K562 (cell line): ENCODE results near the gene SYN1.

ENCODE experiments used
- BRCA1 ChIP-seq, 2 experiments: fragments of 450-650 bp in 1 of 2; sonication (generic) in 1 of 2; formaldehyde crosslinking in 1 of 2; IDR thresholded peaks; 2 replicates each; pipeline versions ENCODE4 v1.5.0 to v1.6.1; 2017 to 2020; ENCODE audit warnings: mild to moderate bottlenecking in 1 of 2, missing genetic modification reagents in 1 of 2
- BRF2 ChIP-seq: IDR thresholded peaks from 3 replicates; pipeline ENCODE4 v1.6.1; 2011; ENCODE audit warnings: borderline replicate concordance, mild to moderate bottlenecking; ENCODE audit not compliant: insufficient read length, insufficient read depth
- CBX8 ChIP-seq: fragments of 200-600 bp; sonication (generic); IDR thresholded peaks from 2 replicates; pipeline ENCODE4 v1.6.1; 2012; ENCODE audit warnings: borderline replicate concordance, mixed run types, low read depth, mild to moderate bottlenecking, moderate library complexity, mixed read lengths, low read length, control low read depth, inconsistent platforms; ENCODE audit not compliant: poor library complexity, severe bottlenecking; ENCODE audit errors: extremely low read depth
- POLR2A ChIP-seq: fragments of 450-650 bp; conservative IDR thresholded peaks from 2 replicates; pipeline ENCODE4 v1.6.1; 2016
- ZBTB1 ChIP-seq: sonication (generic); formaldehyde crosslinking; IDR thresholded peaks from 2 replicates; pipeline ENCODE4 v1.8.1; 2023; ENCODE audit warnings: missing genetic modification reagents, low read depth, mild to moderate bottlenecking, borderline replicate concordance
- TF ChIP-seq, protein P1 (sequence below): fragments of 250-450 bp; sonication (Bioruptor Pico); IDR thresholded peaks from 2 replicates; pipeline ENCODE4 v1.5.0; 2020; ENCODE audit warnings: mild to moderate bottlenecking, borderline replicate concordance
- TF ChIP-seq, protein P2 (sequence below): sonication (generic); formaldehyde crosslinking; IDR thresholded peaks from 2 replicates; pipeline ENCODE4 v1.8.0; 2023; ENCODE audit warnings: mild to moderate bottlenecking, missing genetic modification reagents
- TF ChIP-seq, protein P3 (sequence below): fragments of 150-350 bp; IDR thresholded peaks from 2 replicates; pipeline ENCODE4 v1.6.1; 2014; ENCODE audit warnings: low read depth, mild to moderate bottlenecking, low read length, borderline replicate concordance
- TF ChIP-seq, protein P4 (sequence below), 3 experiments: IDR thresholded peaks in 2 of 3; conservative IDR thresholded peaks in 1 of 3; 2 replicates each; pipeline ENCODE4 v1.5.1; 2011 to 2012; ENCODE audit warnings: low read length in 3 of 3, mild to moderate bottlenecking in 3 of 3, control low read depth in 2 of 3, improper control_type of control experiment in 1 of 3, inconsistent platforms in 1 of 3, low read depth in 1 of 3, mixed read lengths in 1 of 3, moderate library complexity in 1 of 3; ENCODE audit not compliant: insufficient read depth in 2 of 3

DNA sequence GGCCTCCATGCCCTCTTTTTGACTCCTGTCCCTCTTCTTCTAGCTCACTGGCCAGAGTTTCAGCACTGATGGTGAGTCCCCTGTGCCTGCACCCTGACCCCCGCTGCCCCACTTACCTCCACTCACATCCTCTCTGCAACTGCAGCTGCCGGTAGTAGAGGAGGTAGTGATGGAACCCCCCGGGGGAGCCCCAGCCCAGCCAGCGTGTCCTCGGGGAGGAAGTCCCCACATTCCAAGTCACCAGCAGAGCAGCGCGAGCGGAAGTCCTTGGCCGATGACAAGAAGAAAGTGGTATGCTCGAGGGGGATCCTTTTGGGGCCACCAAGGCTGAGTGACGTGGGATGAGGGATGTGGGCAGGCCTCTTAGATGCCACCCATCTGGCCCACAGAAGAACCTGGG is 52.8 kb downstream of the SYN1 start:
- TF ChIP-seq POLR2A (no peak), ZBTB1 (no peak), CBX8 (no peak), BRCA1 (IDR thresholded peaks at IDR 0.05) (no peak), BRCA1 (CRISPR knock-in tag; IDR thresholded peaks at IDR 0.05) (no peak), BRF2 (no peak)
- TF ChIP-seq, protein P1, sequence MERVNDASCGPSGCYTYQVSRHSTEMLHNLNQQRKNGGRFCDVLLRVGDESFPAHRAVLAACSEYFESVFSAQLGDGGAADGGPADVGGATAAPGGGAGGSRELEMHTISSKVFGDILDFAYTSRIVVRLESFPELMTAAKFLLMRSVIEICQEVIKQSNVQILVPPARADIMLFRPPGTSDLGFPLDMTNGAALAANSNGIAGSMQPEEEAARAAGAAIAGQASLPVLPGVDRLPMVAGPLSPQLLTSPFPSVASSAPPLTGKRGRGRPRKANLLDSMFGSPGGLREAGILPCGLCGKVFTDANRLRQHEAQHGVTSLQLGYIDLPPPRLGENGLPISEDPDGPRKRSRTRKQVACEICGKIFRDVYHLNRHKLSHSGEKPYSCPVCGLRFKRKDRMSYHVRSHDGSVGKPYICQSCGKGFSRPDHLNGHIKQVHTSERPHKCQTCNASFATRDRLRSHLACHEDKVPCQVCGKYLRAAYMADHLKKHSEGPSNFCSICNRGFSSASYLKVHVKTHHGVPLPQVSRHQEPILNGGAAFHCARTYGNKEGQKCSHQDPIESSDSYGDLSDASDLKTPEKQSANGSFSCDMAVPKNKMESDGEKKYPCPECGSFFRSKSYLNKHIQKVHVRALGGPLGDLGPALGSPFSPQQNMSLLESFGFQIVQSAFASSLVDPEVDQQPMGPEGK (CRISPR knock-in tag) = no peak
- TF ChIP-seq, protein P2, sequence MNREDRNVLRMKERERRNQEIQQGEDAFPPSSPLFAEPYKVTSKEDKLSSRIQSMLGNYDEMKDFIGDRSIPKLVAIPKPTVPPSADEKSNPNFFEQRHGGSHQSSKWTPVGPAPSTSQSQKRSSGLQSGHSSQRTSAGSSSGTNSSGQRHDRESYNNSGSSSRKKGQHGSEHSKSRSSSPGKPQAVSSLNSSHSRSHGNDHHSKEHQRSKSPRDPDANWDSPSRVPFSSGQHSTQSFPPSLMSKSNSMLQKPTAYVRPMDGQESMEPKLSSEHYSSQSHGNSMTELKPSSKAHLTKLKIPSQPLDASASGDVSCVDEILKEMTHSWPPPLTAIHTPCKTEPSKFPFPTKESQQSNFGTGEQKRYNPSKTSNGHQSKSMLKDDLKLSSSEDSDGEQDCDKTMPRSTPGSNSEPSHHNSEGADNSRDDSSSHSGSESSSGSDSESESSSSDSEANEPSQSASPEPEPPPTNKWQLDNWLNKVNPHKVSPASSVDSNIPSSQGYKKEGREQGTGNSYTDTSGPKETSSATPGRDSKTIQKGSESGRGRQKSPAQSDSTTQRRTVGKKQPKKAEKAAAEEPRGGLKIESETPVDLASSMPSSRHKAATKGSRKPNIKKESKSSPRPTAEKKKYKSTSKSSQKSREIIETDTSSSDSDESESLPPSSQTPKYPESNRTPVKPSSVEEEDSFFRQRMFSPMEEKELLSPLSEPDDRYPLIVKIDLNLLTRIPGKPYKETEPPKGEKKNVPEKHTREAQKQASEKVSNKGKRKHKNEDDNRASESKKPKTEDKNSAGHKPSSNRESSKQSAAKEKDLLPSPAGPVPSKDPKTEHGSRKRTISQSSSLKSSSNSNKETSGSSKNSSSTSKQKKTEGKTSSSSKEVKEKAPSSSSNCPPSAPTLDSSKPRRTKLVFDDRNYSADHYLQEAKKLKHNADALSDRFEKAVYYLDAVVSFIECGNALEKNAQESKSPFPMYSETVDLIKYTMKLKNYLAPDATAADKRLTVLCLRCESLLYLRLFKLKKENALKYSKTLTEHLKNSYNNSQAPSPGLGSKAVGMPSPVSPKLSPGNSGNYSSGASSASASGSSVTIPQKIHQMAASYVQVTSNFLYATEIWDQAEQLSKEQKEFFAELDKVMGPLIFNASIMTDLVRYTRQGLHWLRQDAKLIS = no peak
- TF ChIP-seq, protein P3, sequence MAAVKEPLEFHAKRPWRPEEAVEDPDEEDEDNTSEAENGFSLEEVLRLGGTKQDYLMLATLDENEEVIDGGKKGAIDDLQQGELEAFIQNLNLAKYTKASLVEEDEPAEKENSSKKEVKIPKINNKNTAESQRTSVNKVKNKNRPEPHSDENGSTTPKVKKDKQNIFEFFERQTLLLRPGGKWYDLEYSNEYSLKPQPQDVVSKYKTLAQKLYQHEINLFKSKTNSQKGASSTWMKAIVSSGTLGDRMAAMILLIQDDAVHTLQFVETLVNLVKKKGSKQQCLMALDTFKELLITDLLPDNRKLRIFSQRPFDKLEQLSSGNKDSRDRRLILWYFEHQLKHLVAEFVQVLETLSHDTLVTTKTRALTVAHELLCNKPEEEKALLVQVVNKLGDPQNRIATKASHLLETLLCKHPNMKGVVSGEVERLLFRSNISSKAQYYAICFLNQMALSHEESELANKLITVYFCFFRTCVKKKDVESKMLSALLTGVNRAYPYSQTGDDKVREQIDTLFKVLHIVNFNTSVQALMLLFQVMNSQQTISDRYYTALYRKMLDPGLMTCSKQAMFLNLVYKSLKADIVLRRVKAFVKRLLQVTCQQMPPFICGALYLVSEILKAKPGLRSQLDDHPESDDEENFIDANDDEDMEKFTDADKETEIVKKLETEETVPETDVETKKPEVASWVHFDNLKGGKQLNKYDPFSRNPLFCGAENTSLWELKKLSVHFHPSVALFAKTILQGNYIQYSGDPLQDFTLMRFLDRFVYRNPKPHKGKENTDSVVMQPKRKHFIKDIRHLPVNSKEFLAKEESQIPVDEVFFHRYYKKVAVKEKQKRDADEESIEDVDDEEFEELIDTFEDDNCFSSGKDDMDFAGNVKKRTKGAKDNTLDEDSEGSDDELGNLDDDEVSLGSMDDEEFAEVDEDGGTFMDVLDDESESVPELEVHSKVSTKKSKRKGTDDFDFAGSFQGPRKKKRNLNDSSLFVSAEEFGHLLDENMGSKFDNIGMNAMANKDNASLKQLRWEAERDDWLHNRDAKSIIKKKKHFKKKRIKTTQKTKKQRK = no peak
- TF ChIP-seq, protein P4, sequence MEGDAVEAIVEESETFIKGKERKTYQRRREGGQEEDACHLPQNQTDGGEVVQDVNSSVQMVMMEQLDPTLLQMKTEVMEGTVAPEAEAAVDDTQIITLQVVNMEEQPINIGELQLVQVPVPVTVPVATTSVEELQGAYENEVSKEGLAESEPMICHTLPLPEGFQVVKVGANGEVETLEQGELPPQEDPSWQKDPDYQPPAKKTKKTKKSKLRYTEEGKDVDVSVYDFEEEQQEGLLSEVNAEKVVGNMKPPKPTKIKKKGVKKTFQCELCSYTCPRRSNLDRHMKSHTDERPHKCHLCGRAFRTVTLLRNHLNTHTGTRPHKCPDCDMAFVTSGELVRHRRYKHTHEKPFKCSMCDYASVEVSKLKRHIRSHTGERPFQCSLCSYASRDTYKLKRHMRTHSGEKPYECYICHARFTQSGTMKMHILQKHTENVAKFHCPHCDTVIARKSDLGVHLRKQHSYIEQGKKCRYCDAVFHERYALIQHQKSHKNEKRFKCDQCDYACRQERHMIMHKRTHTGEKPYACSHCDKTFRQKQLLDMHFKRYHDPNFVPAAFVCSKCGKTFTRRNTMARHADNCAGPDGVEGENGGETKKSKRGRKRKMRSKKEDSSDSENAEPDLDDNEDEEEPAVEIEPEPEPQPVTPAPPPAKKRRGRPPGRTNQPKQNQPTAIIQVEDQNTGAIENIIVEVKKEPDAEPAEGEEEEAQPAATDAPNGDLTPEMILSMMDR (IDR thresholded peaks at IDR 0.05 in 2 of 3, conservative IDR thresholded peaks at IDR 0.05 in 1 of 3; ENCODE audit: insufficient read depth in 2 of 3, low read depth in 1 of 3, low read length in 3 of 3) = no peak
